Measurements from ENCODE around the gene INHA.

The INHA gene

GRCh38 chr2:219611866-219612576 is 39.9 kb downstream of the INHA start:
- no peak for DNase-seq (ENCODE audit: low read depth in 2 of 2)

- DNase-seq (ENCODE audit: low read depth in 2 of 2): no peak
These were observed 40.6 kb downstream of the INHA start for GRCh38 chr2:219612577-219613286.

- no peak for DNase-seq (ENCODE audit: low read depth in 2 of 2)
These were observed 41.5 kb downstream of the INHA start for GRCh38 chr2:219613461-219614070.

GRCh38 chr2:219614076-219614860 is 42.2 kb downstream of the INHA start:
- no peak for DNase-seq (ENCODE audit: low read depth in 2 of 2)

GRCh38 chr2:219615036-219615435 is 42.9 kb downstream of the INHA start:
- no peak for DNase-seq (ENCODE audit: low read depth in 2 of 2)

GRCh38 chr2:219615894-219616293 is 43.8 kb downstream of the INHA start:
- DNase-seq (ENCODE audit: low read depth in 2 of 2): no peak

GRCh38 chr2:219616550-219616949 is 44.4 kb downstream of the INHA start:
- no peak for DNase-seq (ENCODE audit: low read depth in 2 of 2)

- DNase-seq (ENCODE audit: low read depth in 2 of 2): no peak
These were observed 46.6 kb downstream of the INHA start for GRCh38 chr2:219618733-219619122.

GRCh38 chr2:219619235-219619634 is 47.1 kb downstream of the INHA start:
- DNase-seq (ENCODE audit: low read depth in 2 of 2): no peak

GRCh38 chr2:219620546-219620945 is 48.4 kb downstream of the INHA start:
- DNase-seq (ENCODE audit: low read depth in 2 of 2): no peak

- no peak for DNase-seq (ENCODE audit: low read depth in 2 of 2)
These were observed 49.8 kb downstream of the INHA start for GRCh38 chr2:219621935-219622334.

GRCh38 chr2:219622472-219622871 is 50.4 kb downstream of the INHA start:
- no peak for DNase-seq (ENCODE audit: low read depth in 2 of 2)

- no peak for DNase-seq (ENCODE audit: low read depth in 2 of 2)
These were observed 52.5 kb downstream of the INHA start for GRCh38 chr2:219624565-219624964.

GRCh38 chr2:219625179-219625578 is 53.1 kb downstream of the INHA start:
- DNase-seq (ENCODE audit: low read depth in 2 of 2): no peak
